COLO829 (cell line): ENCODE data around the gene DCTPP1.

Experiments
- DNase-seq: peaks from one replicate; pipeline ENCODE4 v3.0.0; 2012; ENCODE audit warnings: low spot score

The DCTPP1 gene

DNA sequence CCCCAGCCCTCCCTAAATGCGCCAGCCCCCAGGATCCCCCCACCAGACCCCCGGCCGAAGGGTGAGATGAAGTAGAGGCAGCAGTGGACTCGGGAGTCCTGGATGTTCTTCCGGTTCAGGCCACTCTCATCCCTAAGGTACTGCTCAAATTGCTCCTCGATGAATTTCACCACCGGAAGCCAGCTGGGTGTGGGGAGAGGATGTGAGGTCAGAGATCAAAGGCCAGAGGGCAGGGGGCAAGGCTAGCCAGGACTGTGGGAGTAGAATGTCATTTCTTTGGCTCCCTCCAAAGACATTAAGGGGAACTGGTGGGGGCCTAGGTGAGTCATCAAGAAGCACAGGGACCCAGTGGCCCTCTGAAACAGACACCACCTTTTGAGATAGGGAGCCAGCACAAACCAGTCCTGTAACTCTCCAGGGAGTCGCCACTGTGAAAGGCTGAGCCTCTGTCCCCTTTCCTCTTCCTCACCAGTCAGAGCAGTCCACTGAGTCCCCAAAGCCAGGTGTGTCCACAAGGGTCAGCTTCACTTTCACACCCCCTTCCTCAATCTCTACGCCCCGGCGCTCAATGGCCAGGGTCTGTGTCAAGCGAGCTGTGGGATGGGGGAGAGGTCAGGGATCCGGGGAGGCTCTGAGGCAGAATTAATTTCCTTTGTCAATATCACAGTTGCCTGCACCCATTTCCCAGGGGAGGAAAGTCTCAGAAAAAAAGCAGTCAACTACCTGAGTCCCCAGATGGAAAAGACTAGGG, 48.4 kb downstream of the DCTPP1 start:
- no peak for DNase-seq

DNA sequence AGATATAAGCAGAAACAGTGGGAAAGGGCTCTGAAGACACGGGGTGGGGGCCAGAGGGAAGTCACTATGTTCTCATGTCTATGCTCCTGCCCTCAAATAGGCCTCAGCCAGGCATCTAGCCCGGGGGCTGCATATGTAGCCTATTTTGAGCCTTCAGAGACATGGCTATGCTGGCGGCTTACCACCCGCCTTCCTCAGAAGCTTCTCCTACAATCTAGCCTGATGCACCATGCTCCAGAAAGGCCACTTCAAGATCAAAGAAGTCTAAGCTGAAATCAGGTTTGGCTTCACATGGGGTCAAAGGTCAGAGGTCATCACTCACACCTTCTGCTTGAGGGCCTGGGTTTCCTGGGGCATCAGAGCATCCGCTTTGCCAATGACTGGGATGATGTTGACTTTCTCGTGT, 49.0 kb downstream of the DCTPP1 start:
- no peak for DNase-seq

DNA sequence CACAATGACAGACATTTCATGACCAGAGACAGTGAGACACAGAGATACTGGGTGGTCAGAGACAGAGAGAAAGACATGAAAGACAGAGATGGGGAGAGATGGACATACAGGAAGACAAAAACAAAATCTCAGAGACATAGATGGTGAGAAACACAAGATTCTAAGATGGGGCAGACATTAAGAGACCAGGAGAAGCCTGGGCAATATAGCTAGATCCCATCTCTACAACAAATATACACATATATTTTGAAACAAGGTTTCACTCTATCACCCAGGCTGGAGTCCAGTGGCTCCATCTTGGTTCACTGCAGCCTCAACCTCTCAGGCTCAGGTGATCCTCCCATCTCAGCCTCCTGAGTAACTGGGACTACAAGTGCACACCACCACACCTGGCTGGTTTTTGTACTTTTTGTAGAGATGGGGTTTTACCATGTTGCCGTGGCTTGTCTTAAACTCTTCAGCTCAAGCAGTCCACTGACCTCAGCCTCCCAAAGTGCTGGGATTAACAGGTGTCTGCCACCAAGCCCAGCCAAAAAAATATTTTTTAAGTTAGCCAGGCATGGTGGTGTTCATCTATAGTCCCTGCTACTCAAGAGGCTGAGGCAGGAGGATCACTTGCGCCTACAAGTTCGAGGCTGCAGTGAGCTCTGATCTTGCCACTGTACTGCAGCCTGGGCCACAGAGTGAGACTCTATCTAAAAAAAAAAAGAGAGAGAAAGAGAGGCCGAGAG, 49.6 kb downstream of the DCTPP1 start:
- no peak for DNase-seq

DNA sequence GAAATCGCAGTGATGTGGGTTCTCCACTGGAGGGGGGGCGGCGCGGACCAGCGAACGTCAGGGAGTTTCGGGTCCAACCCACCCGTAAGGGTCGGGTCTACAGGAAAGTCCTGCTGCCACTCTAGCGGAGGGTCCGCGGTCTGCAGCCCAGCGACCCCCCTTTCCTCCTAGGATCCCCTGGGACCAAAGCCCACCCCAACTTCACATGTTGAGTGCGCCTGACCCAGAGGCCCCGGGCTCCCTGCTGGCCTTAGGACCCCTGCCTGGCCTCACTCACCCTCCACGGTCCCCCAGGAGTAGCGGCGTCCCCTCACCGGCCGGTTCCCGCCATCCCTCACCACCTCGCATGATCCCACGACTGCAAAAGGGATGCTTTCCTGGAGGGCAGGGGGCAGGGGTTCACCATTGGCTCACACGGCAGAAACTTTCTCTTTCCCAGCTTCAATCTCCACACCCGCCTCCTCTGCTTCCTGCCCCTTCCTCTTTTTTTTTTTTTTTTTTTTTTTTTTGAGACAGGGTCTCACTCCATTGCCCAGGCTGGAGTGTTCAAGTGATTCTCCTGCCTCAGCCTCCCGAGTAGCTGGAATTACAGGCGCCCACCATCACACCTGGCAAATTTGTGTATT, 50.6 kb downstream of the DCTPP1 start:
- no peak for DNase-seq

DNA sequence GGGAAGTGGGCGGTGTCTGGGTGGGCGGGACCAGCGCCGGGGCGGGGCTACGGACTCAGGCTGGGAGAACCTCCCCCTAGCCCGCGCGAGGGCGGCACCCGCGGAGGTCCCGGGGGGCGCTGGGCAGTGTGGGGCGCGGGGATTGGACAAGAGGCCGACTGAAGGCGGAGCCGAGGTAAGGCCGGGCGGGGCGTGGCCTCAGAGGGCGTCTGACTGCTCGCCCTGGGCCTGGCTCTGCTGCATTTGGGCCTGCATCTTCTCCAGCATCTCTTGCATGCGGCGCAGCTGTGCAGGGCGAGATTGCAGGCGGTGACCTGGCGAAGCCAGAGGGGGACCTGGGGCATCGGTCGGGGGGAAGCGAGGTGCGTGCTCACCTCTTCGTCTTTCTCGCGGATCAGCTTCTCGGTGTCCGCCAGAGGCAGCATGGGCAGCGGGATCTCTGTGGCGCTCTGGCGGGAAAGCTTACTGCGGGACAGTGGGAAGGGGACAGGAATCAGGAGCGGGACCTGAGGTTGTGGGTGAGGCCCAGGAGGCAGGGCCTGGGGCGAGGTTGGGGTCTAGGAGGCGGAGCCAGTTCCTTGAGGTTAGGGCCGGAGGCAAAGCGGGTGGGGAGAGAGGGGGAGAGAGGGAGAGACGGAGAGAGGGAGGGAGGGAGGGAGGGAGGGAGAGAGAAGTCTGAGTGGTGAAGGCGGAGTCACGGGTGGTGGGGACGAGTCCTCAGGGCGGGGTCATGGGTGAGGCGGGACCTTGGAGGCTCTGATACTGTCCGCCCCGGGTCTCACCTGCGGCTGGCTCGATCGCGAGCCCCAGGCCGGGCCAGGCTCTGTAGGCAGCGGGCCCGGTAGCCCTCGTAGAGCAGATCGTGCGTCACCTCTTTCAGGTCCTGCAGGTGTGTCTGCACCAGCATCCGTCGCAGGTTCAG, 51.3 kb downstream of the DCTPP1 start:
- peak; percentile 98 for DNase-seq

DNA sequence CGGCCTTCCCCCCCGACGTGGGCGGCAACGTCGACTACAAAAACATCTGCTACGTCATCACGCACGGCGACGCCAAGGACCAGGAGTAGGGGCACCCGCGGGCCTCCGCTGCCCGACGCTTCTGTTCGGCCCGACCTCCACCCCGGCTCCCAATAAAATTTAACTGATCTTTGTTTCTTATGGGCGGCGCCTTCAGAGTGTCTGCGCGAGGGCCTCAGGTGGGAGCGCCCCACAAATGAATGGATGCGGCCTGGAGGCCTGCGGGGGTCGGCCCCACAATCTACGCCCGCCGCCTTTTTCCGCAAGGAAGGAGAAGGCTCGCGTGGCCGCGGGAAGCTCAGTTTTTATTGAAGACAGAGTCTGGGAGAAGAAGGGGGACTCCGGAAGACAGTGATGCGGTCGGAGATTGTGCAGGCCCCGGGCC, 52.0 kb downstream of the DCTPP1 start:
- peak; percentile 89 for DNase-seq

DNA sequence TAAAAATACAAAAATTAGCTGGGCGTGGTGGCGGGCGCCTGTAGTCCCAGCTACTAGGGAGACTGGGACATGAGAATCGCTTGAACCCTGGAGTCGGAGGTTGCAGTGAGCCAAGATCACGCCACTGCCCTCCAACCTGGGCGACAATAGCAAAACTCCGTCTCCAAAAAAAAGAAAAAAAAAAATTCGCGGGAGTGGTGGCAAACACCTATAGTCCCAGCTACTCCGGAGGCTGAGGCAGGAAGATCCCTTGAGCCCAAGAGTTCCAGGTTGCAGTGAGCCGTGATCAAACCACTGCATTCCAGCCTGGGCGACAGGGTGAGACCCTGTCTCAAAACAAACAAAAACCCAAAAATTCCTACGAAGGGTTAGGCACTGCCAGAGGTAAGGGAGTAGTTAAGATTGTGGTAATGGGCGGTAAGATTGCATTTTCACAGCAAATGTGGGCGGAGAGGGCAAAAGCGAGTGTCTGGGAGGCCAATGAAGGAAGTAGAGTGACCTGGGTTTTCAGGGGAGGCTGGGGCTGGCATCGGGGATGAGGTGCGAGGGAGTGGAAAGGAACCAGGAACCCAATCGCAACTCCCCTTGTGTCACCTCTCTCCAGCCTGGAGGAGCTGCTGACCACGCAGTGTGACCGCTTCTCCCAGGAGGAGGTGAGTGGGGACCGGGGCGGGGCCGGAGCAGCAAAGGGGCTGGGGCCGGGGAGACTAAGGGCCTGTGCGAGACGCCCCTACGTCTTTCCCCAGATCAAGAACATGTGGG, 52.6 kb downstream of the DCTPP1 start:
- DNase-seq: no peak

DNA sequence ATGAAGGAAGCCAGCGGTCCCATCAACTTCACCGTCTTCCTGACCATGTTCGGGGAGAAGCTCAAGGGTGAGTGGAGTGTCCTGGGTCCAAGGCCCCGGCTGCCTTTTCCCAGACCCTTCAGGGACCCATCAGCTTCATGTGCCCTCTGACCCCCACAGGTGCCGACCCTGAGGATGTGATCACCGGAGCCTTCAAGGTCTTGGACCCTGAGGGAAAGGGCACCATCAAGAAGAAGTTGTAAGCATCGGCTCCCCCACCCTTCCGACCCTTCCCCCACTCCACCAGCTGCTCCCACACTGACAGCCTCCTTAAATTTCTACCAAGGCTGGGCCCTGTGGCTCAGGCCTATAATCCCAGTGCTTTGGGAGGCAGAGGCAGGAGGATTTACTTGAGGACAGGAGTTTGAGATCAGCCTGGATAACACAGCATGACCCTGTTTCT, 53.3 kb downstream of the DCTPP1 start:
- no peak for DNase-seq

DNA sequence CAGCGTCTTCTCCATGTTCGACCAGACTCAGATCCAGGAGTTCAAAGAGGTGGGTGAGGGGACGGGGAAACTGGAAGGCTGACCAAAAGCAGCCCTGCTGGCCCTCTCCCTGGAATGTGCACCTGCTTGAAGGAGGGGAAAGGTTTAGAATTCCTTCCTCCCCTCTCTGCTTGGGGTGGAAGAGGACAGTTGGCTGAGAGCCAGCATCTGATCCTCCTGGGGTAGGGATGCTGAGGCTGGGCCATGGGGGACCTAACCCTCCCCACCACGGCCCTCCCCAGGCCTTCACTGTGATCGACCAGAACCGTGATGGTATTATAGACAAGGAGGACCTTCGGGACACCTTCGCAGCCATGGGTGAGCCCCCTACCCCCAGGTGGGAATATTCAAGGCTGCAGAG, 54.0 kb downstream of the DCTPP1 start:
- DNase-seq: no peak

DNA sequence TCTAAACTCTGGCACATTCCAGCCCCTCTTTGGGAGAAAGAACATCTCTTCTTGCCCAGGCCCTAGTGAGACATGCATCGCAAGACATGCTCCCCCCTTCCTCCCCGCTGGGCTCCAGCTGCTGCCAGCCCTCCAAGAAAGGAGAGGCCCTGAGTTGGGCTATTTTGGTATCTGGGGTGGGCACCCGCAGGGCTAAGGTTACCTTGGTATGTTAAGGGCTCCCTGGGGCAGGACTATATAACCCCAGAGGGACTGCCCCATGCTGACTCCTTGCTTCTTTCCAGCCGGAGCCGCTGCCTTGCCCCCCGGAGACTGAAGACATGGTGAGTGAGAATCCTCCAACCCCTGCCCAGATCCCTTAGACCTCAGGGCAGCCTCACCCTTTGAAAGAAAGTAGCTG, 55.3 kb downstream of the DCTPP1 start, which contains the start of gene MYL11:
Gene MYL11 (plus strand): TSS at position 265 of the 400 bp plus-strand sequence. CDS start 56 bp downstream, at position 321.
- DNase-seq: no peak
